A549 treated with CORT108297 at 1 μM for 4 hours (cell line): ENCODE results near the gene EID2B. TPM values are rescaled to one million over a fixed set of nuclear protein-coding genes. Genes with fewer than 3 reads are reported as not detected.

Experiments
- total RNA-seq: library from RNA; stranded (reverse); fragments of 200-300 nt; extraction: Qiagen RNA extraction; gene quantifications from 5 replicates; pipeline ENCODE4 v1.2.3, GENCODE V29; 2022

Gene EID2B, protein sequence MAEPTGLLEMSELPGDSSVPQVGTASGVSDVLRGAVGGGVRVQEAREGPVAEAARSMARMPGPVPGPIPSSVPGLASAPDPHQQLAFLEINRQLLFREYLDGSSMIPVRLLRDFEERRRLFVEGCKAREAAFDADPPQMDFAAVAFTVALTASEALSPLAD
- 8.4 to 10.2 TPM (median 8.7 TPM) in 5 replicates for total RNA-seq

DNA sequence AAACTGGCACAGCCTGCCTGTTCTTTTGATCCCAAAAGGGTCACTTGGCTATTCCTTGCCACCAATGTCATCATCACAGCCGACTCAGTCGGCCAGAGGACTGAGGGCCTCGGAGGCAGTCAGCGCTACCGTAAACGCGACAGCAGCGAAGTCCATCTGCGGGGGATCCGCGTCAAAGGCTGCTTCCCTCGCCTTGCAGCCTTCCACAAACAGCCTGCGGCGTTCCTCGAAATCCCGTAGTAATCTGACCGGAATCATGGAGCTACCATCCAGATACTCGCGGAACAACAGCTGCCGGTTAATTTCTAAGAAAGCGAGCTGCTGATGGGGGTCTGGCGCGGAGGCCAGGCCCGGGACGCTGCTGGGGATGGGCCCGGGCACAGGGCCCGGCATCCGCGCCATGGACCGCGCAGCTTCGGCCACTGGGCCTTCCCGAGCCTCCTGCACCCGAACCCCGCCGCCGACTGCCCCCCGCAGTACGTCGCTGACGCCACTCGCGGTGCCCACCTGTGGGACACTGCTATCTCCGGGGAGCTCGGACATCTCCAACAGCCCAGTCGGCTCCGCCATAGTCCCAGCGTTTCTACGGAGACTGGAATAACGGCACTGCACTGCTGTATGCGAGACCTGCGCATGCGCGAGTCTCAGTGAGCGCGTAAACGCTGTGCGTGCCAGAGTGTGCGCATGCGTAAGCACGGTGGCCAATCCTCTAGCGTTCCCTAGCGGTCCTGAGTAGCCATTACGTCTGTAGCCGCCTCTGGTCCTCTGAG is at the start of gene EID2B:
EID2B (minus strand) TSS at position 620 of the 770 bp plus-strand sequence; CDS start at position 570, 50 bp downstream.

GRCh38 chr19:39539518-39540332 is 7.1 kb upstream of the EID2B start, which contains the start of gene EID2:
TSS of gene EID2 (minus strand) at chr19:39540161. CDS start at chr19:39540079, 82 bp downstream.

DNA sequence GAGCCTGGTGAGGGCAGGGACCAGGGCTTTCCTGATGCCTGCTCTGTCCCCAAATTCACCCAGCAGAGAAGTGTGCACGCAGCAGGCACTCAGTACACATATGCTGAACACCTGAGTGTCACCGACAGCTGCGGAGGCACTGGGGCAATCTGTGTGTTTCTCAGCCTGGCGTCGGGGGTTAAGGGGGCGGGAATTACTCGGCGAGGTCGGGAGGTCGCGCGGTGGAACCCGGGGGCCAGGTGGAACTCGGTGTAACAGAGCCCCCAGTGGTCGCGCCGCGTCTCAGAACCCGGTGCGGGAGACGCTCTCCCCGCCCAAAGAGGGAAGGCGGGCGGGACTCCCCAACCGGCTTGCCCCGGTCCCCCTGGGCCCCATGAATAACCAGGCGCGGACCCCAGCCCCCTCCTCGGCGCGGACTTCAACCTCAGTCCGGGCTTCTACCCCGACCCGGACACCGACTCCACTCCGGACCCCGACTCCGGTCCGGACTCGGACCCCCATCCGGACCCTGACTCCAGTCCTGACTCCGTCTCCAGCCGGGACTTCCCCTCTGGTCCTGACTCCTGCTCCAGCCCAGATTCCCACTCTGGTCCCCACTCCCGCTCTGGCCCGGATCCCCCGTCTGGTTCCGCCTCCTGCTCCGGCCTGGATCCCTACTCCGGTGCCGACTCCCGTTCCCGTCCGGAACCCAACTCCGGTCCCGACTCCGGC is 17.7 kb downstream of the EID2B start, which contains the start of gene SELENOV:
SELENOV (plus strand) TSS at position 300 of the 711 bp plus-strand sequence; CDS start at position 374, 74 bp downstream.

GRCh38 chr19:39498798-39499642 is 33.6 kb downstream of the EID2B start, which contains the start of gene DLL3:
TSS of gene DLL3 (plus strand) at chr19:39498947. CDS start at chr19:39498975, 28 bp downstream.

Other genes with a start within 250 kb of the EID2B start
- gene IFNL1, start 236.4 kb downstream of the EID2B start, total RNA-seq = 0.15 to 0.42 TPM (median 0.32 TPM) in 4 of 5 replicates, not detected in the other
- 7.9 to 13.4 TPM (median 12.3 TPM) in 5 replicates for gene LRFN1, start 212.0 kb downstream of the EID2B start, total RNA-seq
- 0.21 to 0.48 TPM (median 0.39 TPM) in 4 of 5 replicates, not detected in the other for gene GMFG, start 196.8 kb downstream of the EID2B start, total RNA-seq
- gene SAMD4B, start 190.4 kb downstream of the EID2B start, total RNA-seq = 121 to 183 TPM (median 177 TPM) in 5 replicates
- 69.8 to 73.4 TPM (median 72.4 TPM) in 5 replicates for gene PAF1, start 141.7 kb downstream of the EID2B start, total RNA-seq
- 61.9 to 70.6 TPM (median 65.2 TPM) in 5 replicates for gene MED29, start 141.5 kb downstream of the EID2B start, total RNA-seq
- gene ZFP36, start 126.0 kb downstream of the EID2B start, total RNA-seq = 65.6 to 124 TPM (median 101 TPM) in 5 replicates
- 44.3 to 72.0 TPM (median 62.7 TPM) in 5 replicates for gene PLEKHG2, start 120.2 kb downstream of the EID2B start, total RNA-seq
- gene RPS16, start 96.9 kb downstream of the EID2B start, total RNA-seq = 6,027 to 7,937 TPM (median 7,455 TPM) in 5 replicates
- gene SUPT5H, start 87.3 kb downstream of the EID2B start, total RNA-seq = 176 to 203 TPM (median 194 TPM) in 5 replicates
- 165 to 230 TPM (median 217 TPM) in 5 replicates for gene TIMM50, start 52.0 kb downstream of the EID2B start, total RNA-seq
- 6.8 to 11.9 TPM (median 11.2 TPM) in 5 replicates for gene DLL3, start 33.9 kb downstream of the EID2B start, total RNA-seq
- gene SELENOV, start 17.7 kb downstream of the EID2B start, total RNA-seq = not detected in 5 replicates
- 33.7 to 46.9 TPM (median 42.4 TPM) in 5 replicates for gene EID2, start 7.3 kb upstream of the EID2B start, total RNA-seq
- gene LGALS13, start 69.7 kb upstream of the EID2B start, total RNA-seq = not detected in 5 replicates
- gene LGALS16, start 123.1 kb upstream of the EID2B start, total RNA-seq = not detected in 5 replicates
- gene LGALS14, start 171.6 kb upstream of the EID2B start, total RNA-seq = not detected in 5 replicates
- not detected in 5 replicates for gene CLC, start 205.2 kb upstream of the EID2B start, total RNA-seq
- gene LEUTX, start 246.0 kb upstream of the EID2B start, total RNA-seq = not detected in 5 replicates